Mucosa of descending colon (tissue), 3 donors: ENCODE results near the gene SPTB. TPM values are rescaled to one million over a fixed set of nuclear protein-coding genes. Genes with fewer than 3 reads are reported as not detected.

ENCODE experiments used
- ATAC-seq: fragments of 200-7000 bp; cut with Tn5 transposase; one replicate; pipeline ENCODE4 v1.9.1; 2020; ENCODE audit warnings: mild to moderate bottlenecking, moderate library complexity
- DNase-seq, 3 donors: peaks; one replicate each; pipeline ENCODE4 v3.0.0-alpha.2; 2020
- H3K36me3 ChIP-seq: fragments of 200-600 bp; one replicate; pipeline ENCODE4 v1.8.0; 2021; ENCODE audit warnings: low read depth, mild to moderate bottlenecking
- H3K4me1 ChIP-seq: fragments of 200-600 bp; one replicate; pipeline ENCODE4 v1.8.0; 2021; ENCODE audit warnings: low read depth, mild to moderate bottlenecking
- H3K4me3 ChIP-seq: fragments of 200-600 bp; one replicate; pipeline ENCODE4 v1.8.0; 2021; ENCODE audit warnings: mild to moderate bottlenecking
- H3K9me3 ChIP-seq: fragments of 200-600 bp; one replicate; pipeline ENCODE4 v1.8.0; 2021; ENCODE audit warnings: mild to moderate bottlenecking
- intact Hi-C, 2 donors: fragments of 100-400 bp; cut with DNase I in 1 of 2; cut with micrococcal nuclease in 1 of 2; formaldehyde crosslinking; loops; one replicate each; pipeline versions ENCODE4 v1.11.0 to v1.11.1; 2022; cut with DNase I, micrococcal nuclease
- total RNA-seq, 3 donors: library from RNA; stranded (reverse); fragmentation: NEBNext Ultra II Directional in 2 of 3; extraction: Animal tissue kit (Norgen Biotek cat#: 25700) in 2 of 3; gene quantifications; one replicate each; pipeline versions ENCODE4 v1.2.1 to v1.2.4, GENCODE V29; 2021 to 2023
- TF ChIP-seq, protein P1 (sequence below): fragments of 200-600 bp; IDR thresholded peaks from one replicate; pipeline ENCODE4 v1.8.0; 2022; ENCODE audit warnings: antibody characterized with exemption, mild to moderate bottlenecking
- donor health status: DM: no; HTN: no; CAD: no; lungs with moderate emphysema.
- donor health status: DM: no; HTN: no; CAD: no.
- donor health status: DM: no; HTN: yes; CAD: no.

Gene SPTB
- total RNA-seq, 3 donors from 2014 or later = 0.35 to 1.4 (median 0.51) TPM

DNA sequence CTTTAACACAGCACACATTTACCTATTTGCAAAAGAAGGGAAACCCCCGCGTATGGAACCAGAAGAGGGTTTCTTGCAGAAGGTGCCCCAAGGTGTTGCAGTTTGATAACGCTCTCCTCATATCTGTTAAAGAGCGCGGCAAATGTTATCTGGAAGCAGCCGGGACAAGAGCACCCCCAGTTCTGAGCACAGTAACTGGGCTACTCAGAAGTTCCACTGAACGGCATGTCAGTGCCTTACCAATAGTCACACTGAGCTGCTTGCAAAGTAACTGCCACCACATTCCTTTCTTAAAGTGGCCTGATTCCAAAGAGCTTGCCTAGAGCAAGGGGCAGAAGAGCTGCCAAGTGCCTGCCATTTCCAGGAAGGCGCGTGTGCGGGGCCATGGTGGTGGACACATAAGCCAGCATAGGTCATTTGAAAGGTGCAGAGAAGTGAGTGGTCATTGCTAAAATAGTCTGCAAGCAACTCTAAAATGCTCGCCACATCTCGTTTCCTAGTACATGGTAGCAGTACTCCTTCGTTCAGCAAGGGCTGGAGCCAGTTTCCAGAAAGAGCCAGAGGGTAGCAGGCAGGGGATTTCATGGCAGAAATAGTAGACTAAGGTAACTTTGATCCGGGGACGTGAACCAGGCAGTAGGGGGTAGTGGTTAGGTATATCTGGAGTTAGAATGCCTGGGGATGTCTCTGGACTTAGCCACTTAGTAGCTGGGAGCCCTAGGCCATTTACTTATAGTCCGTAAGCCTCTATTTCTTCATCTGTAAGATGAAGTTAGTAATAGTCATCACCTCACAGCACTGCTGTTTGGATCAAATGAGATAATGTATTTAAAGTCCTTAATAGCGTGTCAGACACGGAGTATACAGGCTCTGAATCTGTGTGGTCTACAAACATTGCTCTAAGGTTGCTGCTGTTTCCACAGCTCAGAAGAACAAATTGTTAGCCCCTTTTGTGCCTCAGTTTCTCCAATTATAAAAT lies 37.6 kb downstream of the SPTB start:
- H3K36me3 ChIP-seq = no peaks in the 10 kb centered on the region
- intact Hi-C loops = no loop called here
- DNase-seq (no peak), ATAC-seq (no peak)
- no peaks in the 10 kb centered on the region for H3K4me1 ChIP-seq
- H3K9me3 ChIP-seq = no peaks in the 10 kb centered on the region
- no peak overlapping the region for H3K4me3 ChIP-seq
- TF ChIP-seq, protein P1, sequence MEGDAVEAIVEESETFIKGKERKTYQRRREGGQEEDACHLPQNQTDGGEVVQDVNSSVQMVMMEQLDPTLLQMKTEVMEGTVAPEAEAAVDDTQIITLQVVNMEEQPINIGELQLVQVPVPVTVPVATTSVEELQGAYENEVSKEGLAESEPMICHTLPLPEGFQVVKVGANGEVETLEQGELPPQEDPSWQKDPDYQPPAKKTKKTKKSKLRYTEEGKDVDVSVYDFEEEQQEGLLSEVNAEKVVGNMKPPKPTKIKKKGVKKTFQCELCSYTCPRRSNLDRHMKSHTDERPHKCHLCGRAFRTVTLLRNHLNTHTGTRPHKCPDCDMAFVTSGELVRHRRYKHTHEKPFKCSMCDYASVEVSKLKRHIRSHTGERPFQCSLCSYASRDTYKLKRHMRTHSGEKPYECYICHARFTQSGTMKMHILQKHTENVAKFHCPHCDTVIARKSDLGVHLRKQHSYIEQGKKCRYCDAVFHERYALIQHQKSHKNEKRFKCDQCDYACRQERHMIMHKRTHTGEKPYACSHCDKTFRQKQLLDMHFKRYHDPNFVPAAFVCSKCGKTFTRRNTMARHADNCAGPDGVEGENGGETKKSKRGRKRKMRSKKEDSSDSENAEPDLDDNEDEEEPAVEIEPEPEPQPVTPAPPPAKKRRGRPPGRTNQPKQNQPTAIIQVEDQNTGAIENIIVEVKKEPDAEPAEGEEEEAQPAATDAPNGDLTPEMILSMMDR = no peak

DNA sequence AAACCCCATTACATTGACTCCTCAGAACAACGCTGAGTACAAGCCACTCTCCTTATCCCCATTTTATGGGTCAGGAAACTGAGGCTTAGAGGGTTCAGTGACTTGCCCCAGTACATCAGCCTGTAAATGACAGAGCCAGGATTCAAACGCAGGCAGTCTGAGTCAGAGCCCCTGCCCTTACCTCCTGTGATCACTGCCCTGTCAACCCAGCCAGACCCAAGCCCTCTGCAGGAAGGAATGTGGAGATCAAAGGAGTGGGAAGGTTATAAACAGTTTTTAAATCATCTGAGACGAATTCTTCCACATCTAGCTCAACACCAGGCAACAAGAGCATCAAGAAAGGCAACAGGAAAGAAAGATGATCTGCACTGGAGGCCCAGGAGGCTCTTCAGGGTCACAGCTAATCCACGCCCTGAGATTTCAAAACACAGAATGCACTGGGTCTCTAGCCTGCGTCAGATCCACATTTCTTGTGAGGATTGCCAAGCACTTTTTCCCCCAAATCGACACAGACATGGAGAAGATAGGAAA lies 38.5 kb downstream of the SPTB start:
- H3K36me3 ChIP-seq = no peaks in the 10 kb centered on the region
- no peak overlapping the region for H3K4me3 ChIP-seq
- no peaks in the 10 kb centered on the region for H3K4me1 ChIP-seq
- TF ChIP-seq, protein P1 = no peak
- H3K9me3 ChIP-seq = no peaks in the 10 kb centered on the region
- ATAC-seq (peak; percentile 46), DNase-seq (no peak)
- intact Hi-C loops = no loop called here

DNA sequence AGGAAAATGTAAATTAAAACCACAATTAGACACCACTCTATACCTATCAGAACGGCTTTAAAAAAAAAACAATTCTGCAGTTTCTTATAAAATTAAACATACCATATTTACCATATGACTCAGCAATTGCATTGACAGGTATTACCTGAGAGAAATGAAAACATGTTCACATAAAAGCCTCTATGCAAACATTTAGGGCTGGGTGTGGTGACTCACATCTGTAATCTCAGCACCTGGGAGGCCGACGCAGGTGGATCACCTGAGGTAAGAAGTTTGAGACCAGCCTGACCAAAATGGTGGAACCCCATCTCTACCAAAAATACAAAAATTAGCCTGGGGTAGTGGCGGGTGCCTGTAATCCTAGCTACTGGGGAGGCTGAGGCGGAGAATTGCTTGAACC lies 41.1 kb downstream of the SPTB start:
- intact Hi-C loops = no loop called here
- no peak overlapping the region for H3K4me3 ChIP-seq
- TF ChIP-seq, protein P1 = no peak
- H3K4me1 ChIP-seq = no peaks in the 10 kb centered on the region
- DNase-seq (peak in 1 of 3 donors; percentile 14), ATAC-seq (peak; percentile 68)
- no peaks in the 10 kb centered on the region for H3K9me3 ChIP-seq
- H3K36me3 ChIP-seq = no peaks in the 10 kb centered on the region

DNA sequence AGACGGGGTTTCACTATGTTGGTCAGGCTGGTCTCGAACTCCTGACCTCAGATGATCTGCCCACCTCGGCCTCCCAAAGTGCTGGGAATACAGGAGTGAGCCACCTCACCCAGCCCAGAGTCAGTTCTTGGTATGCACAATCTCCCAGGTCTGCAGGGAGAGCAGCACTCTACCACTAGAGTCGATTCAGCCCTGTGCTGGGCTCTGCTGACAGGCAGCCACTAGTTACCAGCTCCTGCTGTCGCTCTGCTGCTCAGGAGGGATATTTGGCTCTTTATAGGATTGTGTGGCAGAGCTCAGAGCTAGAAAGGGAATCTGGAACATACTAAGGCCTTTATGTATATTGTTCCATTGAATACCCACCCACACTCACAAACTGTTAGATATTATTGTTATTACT lies 44.3 kb downstream of the SPTB start:
- ATAC-seq (no peak), DNase-seq (no peak)
- H3K9me3 ChIP-seq = no peaks in the 10 kb centered on the region
- H3K36me3 ChIP-seq = no peaks in the 10 kb centered on the region
- intact Hi-C loops = no loop called here
- H3K4me3 ChIP-seq = no peak overlapping the region
- no peaks in the 10 kb centered on the region for H3K4me1 ChIP-seq
- TF ChIP-seq, protein P1 = no peak

DNA sequence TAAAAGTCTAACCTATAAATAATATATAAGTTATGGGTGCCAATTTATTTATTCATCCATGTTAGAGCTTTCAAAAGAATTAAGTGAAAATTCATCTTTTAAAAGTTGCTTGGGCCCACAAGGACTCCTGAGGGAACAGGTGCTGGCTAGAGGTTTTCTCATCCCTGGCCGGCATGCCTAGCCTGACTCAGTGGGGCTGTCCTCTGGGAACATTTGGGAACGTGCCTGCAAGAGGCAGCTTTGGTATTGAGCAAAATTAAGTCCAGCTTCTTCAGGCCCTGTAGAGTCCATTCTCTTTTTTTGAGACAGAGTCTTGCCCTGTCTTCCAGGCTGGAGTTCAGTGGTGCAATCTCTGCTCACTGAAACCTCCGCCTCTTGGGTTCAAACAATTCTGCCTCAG lies 44.7 kb downstream of the SPTB start:
- ATAC-seq = no peak
- Histone ChIP-seq H3K36me3 (no peaks in the 10 kb centered on the region), H3K4me1 (no peaks in the 10 kb centered on the region), H3K4me3 (no peak overlapping the region), H3K9me3 (no peaks in the 10 kb centered on the region)
- DNase-seq = no peak
- intact Hi-C loops = no loop called here
- TF ChIP-seq, protein P1 = no peak
